Breast epithelium (tissue), 3 donors: Measurements from ENCODE around the gene FAM181A.

Experiments
- POLR2A ChIP-seq: fragments of 450-650 bp; IDR thresholded peaks from one replicate; pipeline ENCODE4 v1.6.1; 2016; ENCODE audit warnings: antibody characterized with exemption, mild to moderate bottlenecking, moderate library complexity
- POLR2AphosphoS5 ChIP-seq, 3 donors: sonication (generic); formaldehyde crosslinking; IDR thresholded peaks; one replicate each; pipeline ENCODE4 v1.6.1; 2017; ENCODE audit warnings: antibody characterized with exemption in 3 of 3
- TF ChIP-seq, protein P1 (sequence below), 3 donors: fragments of 450-650 bp; IDR thresholded peaks; one replicate each; pipeline ENCODE4 v1.5.1; 2016 to 2017; ENCODE audit warnings: antibody characterized with exemption in 3 of 3, mild to moderate bottlenecking in 3 of 3, moderate library complexity in 3 of 3

DNA sequence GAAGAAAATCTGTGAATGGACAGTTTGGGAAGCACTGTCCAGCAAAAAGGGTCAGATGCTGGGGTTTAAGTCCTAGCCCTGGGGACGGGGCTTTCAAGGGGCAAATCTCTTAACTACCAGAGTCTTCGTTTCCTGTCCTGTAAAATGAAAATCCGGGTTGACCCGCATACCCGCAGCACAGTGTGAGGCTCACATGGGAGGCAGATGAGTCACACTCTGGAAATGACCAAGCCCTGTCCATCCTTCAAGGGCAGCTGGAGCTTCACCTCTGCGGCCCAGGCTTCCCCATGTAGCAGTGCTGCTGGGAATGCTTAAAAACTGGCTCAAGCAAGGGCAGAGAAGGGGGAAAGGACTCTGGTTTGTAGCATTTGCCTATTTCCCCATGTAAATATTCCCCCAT is 19.0 kb downstream of the FAM181A start:
- TF ChIP-seq POLR2AphosphoS5 (IDR thresholded peaks at IDR 0.05) (no peak), POLR2A (no peak)
- TF ChIP-seq, protein P1, sequence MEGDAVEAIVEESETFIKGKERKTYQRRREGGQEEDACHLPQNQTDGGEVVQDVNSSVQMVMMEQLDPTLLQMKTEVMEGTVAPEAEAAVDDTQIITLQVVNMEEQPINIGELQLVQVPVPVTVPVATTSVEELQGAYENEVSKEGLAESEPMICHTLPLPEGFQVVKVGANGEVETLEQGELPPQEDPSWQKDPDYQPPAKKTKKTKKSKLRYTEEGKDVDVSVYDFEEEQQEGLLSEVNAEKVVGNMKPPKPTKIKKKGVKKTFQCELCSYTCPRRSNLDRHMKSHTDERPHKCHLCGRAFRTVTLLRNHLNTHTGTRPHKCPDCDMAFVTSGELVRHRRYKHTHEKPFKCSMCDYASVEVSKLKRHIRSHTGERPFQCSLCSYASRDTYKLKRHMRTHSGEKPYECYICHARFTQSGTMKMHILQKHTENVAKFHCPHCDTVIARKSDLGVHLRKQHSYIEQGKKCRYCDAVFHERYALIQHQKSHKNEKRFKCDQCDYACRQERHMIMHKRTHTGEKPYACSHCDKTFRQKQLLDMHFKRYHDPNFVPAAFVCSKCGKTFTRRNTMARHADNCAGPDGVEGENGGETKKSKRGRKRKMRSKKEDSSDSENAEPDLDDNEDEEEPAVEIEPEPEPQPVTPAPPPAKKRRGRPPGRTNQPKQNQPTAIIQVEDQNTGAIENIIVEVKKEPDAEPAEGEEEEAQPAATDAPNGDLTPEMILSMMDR (IDR thresholded peaks at IDR 0.05), result no peak
